Adrenal gland (tissue), 12 donors: ENCODE results near the gene MRPL33. TPM values are rescaled to one million over a fixed set of nuclear protein-coding genes. Genes with fewer than 3 reads are reported as not detected.

ENCODE experiments used
- DNase-seq, 7 donors: peaks; one replicate each; pipeline ENCODE4 v3.0.0-alpha.2; 2019 to 2020
- H3K27ac ChIP-seq, 5 donors: fragments of 200-600 bp; sonication (generic) in 4 of 5; 1 replicate in 3 of 5; 2 replicates in 2 of 5; pipeline versions ENCODE4 v1.5.1 to v1.8.0; 2016 to 2020; ENCODE audit warnings: mild to moderate bottlenecking in 1 of 5
- H3K27me3 ChIP-seq: fragments of 200-600 bp; 2 replicates; pipeline ENCODE4 v1.8.0; 2021
- H3K36me3 ChIP-seq, 2 donors: fragments of 200-600 bp; replicated peaks in 1 of 2; 1 replicate in 1 of 2; 2 replicates in 1 of 2; pipeline versions ENCODE4 v1.5.1 to v1.8.0; 2018 to 2022
- H3K4me1 ChIP-seq, 2 donors: fragments of 200-600 bp; replicated peaks in 1 of 2; 1 replicate in 1 of 2; 2 replicates in 1 of 2; pipeline versions ENCODE4 v1.5.1 to v1.8.0; 2018 to 2021
- H3K4me3 ChIP-seq, 4 donors: fragments of 200-600 bp; sonication (generic) in 3 of 4; one replicate each; pipeline ENCODE4 v1.5.1; 2016 to 2018
- H3K9me3 ChIP-seq, 3 donors: fragments of 200-600 bp; sonication (generic) in 1 of 3; replicated peaks in 1 of 3; 1 replicate in 2 of 3; 2 replicates in 1 of 3; pipeline versions ENCODE4 v1.5.1 to v1.8.0; 2016 to 2021
- POLR2A ChIP-seq, 2 donors: fragments of 450-650 bp; IDR thresholded peaks; one replicate each; pipeline ENCODE4 v1.6.1; 2017; ENCODE audit warnings: antibody characterized with exemption in 2 of 2, mild to moderate bottlenecking in 2 of 2, moderate library complexity in 1 of 2
- WGBS, 4 donors: extraction: QIAGEN DNeasy Blood & Tissue Kit in 2 of 4; methylation state at CpG; one replicate each; pipeline versions ENCODE4 v1.1.5 to v1.1.7; 2013 to 2017; 5-methylcytosine and 5-hydroxymethylcytosine counted together
- intact Hi-C, 2 donors: fragments of 100-400 bp; cut with DNase I; formaldehyde crosslinking; loops; one replicate each; pipeline versions ENCODE4 v1.14.1 to v1.15.0; 2022 to 2023
- polyA plus RNA-seq, 3 donors: library from polyadenylated mRNA; stranded (reverse); fragments of 200-250 nt in 2 of 3; fragments of 350-450 nt in 1 of 3; fragmentation: Illumina TruSeq in 1 of 3; extraction: RNeasy Lipid Tissue Mini Kit (QIAGEN cat#74804) in 1 of 3; gene quantifications; one replicate each; pipeline ENCODE4 v1.2.3, GENCODE V29; 2013 to 2014
- total RNA-seq, 9 donors: library from RNA; depleted of rRNA in 4 of 9; stranded (reverse); fragments of >200 nt in 4 of 9; fragments of 120-200 nt in 1 of 9; fragmentation: NEBNext Ultra II Directional in 1 of 9; extraction: Animal tissue kit (Norgen Biotek cat#: 25700) in 1 of 9; gene quantifications; one replicate each; pipeline versions ENCODE4 v1.1.0 to v1.2.4, GENCODE V29; 2013 to 2023
- TF ChIP-seq, protein P1 (sequence below), 6 experiments: fragments of 450-650 bp in 4 of 6; fragments of 200-600 bp in 2 of 6; sonication (generic) in 1 of 6; IDR thresholded peaks; 1 replicate in 5 of 6; 2 replicates in 1 of 6; pipeline versions ENCODE4 v1.5.1 to v1.8.0; 2016 to 2021; ENCODE audit warnings: antibody characterized with exemption in 6 of 6, mild to moderate bottlenecking in 2 of 6, moderate library complexity in 1 of 6
- donor health status: healthy with polysubstance abuse.
- donor health status: Bipolar disorder and iron deficiency.
- donor health status: DM: yes; HTN: yes; CAD: no.
- donor health status: DM: no; HTN: no; CAD: no.
- donor health status: DM: no; HTN: no; CAD: no.
- donor health status: DM: yes; HTN: yes; CAD: no.

Gene MRPL33
- total and polyA plus RNA-seq, 12 donors = 211 to 1,020 (median 485) TPM

DNA sequence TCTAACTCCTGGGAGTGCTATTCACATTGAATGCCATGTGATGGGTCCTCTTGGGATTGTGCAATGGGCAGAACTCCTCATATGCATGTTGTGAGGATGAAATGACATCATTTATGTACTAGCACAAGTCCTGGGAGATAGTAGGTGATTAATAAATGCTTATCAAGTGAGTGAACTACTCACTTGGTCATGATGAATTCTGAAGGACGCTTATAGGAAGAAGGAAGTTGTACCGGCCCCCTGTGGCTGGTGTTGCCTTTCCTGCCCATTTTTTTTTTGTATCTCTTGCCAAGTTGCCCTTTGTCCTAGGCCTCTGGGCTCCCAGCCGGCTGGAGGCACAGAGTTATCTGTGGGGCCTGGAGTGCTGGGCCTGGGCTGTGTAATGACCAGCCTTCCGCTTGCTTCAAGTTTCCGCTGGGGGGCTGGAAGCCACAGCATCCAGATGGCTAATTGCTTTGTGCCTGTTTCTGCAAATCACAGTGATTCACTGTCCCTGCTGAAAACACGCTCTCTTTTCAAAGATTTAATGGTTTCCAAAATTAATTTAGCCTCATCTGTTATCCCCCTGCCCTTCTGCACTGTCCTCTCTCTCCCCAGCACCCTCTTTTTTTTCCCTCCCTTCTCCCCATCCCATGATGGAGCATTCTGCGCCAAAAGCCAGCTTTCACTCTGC is 33.7 kb upstream of the MRPL33 start:
- Histone ChIP-seq H3K4me3 (no peak overlapping the region), H3K4me1 (peaks cover 15 to 31% of the 10 kb centered on the region in 2 donors), H3K9me3 (no peaks in the 10 kb centered on the region), H3K27ac (peak overlapping the region; percentile 21 to 95 (median 80)), H3K27me3 (no peaks in the 10 kb centered on the region), H3K36me3 (no peaks in the 10 kb centered on the region)
- DNase-seq = peak; percentile 42 to 87 (median 76)
- WGBS, 4 donors = 50 to 63% (median 58%) methylated on average over 7 of the region's 7 CpGs
- intact Hi-C loops = no loop called here
- no peak for TF ChIP-seq POLR2A (IDR thresholded peaks at IDR 0.05)
- TF ChIP-seq, protein P1, sequence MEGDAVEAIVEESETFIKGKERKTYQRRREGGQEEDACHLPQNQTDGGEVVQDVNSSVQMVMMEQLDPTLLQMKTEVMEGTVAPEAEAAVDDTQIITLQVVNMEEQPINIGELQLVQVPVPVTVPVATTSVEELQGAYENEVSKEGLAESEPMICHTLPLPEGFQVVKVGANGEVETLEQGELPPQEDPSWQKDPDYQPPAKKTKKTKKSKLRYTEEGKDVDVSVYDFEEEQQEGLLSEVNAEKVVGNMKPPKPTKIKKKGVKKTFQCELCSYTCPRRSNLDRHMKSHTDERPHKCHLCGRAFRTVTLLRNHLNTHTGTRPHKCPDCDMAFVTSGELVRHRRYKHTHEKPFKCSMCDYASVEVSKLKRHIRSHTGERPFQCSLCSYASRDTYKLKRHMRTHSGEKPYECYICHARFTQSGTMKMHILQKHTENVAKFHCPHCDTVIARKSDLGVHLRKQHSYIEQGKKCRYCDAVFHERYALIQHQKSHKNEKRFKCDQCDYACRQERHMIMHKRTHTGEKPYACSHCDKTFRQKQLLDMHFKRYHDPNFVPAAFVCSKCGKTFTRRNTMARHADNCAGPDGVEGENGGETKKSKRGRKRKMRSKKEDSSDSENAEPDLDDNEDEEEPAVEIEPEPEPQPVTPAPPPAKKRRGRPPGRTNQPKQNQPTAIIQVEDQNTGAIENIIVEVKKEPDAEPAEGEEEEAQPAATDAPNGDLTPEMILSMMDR (IDR thresholded peaks at IDR 0.05) = peak in 3 of 6 experiments; percentile 3 to 21 (median 14)

- intact Hi-C loops = no loop called here
- TF ChIP-seq POLR2A (IDR thresholded peaks at IDR 0.05) = no peak
- TF ChIP-seq, protein P1 (IDR thresholded peaks at IDR 0.05) = no peak
Measured at GRCh38 chr2:27738349-27739057, 33.0 kb upstream of the MRPL33 start.

GRCh38 chr2:27739058-27739373 is 32.5 kb upstream of the MRPL33 start:
- WGBS, 4 donors = 96 to 99% (median 97%) methylated on average over 4 of the region's 4 CpGs
- peak overlapping the region in 1 of 5 donors; percentile 93 for H3K27ac ChIP-seq
- intact Hi-C loops = no loop called here
- no peak for DNase-seq
- H3K4me1 ChIP-seq = peaks cover 15 to 31% of the 10 kb centered on the region in 2 donors
- no peaks in the 10 kb centered on the region for H3K9me3 ChIP-seq
- H3K36me3 ChIP-seq = no peaks in the 10 kb centered on the region
- no peaks in the 10 kb centered on the region for H3K27me3 ChIP-seq
- H3K4me3 ChIP-seq = no peak overlapping the region
- TF ChIP-seq POLR2A (IDR thresholded peaks at IDR 0.05) = no peak
- TF ChIP-seq, protein P1 (IDR thresholded peaks at IDR 0.05) = no peak

More at GRCh38 chr2:27738349-27739057, 33.0 kb upstream of the MRPL33 start:
- H3K4me1 ChIP-seq = peaks cover 15 to 31% of the 10 kb centered on the region in 2 donors
- no peak overlapping the region for H3K4me3 ChIP-seq
- DNase-seq = peak in 1 of 7 donors; percentile 50
- H3K36me3 ChIP-seq = no peaks in the 10 kb centered on the region
- H3K9me3 ChIP-seq = no peaks in the 10 kb centered on the region
- peak overlapping the region in 3 of 5 donors; percentile 46 to 95 (median 93) for H3K27ac ChIP-seq
- WGBS, 4 donors = 90 to 98% (median 92%) methylated on average over 13 of the region's 13 CpGs
- H3K27me3 ChIP-seq = no peaks in the 10 kb centered on the region

DNA sequence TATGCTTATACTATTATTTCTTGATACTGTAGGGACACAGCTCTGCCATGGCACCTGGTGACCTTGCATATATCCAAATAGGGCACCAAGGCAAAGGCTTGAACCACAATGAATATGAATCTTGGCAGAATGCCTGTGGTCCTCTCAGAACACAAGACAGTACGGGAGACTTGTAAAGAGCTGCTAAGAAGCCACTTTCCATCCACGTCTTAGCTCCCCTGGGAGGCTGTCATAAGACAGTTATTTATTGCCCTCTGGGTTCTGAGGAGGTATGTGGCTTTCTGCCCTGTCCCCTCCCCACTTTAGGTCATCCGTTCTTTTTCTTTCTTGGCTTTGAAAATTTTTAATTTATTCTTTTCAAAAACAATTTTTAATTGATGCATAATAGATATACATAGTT is 29.8 kb upstream of the MRPL33 start:
- Histone ChIP-seq H3K27ac (no peak overlapping the region), H3K4me3 (no peak overlapping the region), H3K9me3 (no peaks in the 10 kb centered on the region), H3K4me1 (peaks cover 4 to 8% of the 10 kb centered on the region in 2 donors), H3K27me3 (no peaks in the 10 kb centered on the region), H3K36me3 (no peaks in the 10 kb centered on the region)
- intact Hi-C loops = no loop called here
- TF ChIP-seq POLR2A (IDR thresholded peaks at IDR 0.05) = no peak
- TF ChIP-seq, protein P1 (IDR thresholded peaks at IDR 0.05) = no peak
- peak in 1 of 7 donors; percentile 28 for DNase-seq
- WGBS, 4 donors = 59 to 65% (median 62%) methylated on average over 3 of the region's 3 CpGs
